Measurements from ENCODE around the gene SLC25A22.

The SLC25A22 gene

DNA sequence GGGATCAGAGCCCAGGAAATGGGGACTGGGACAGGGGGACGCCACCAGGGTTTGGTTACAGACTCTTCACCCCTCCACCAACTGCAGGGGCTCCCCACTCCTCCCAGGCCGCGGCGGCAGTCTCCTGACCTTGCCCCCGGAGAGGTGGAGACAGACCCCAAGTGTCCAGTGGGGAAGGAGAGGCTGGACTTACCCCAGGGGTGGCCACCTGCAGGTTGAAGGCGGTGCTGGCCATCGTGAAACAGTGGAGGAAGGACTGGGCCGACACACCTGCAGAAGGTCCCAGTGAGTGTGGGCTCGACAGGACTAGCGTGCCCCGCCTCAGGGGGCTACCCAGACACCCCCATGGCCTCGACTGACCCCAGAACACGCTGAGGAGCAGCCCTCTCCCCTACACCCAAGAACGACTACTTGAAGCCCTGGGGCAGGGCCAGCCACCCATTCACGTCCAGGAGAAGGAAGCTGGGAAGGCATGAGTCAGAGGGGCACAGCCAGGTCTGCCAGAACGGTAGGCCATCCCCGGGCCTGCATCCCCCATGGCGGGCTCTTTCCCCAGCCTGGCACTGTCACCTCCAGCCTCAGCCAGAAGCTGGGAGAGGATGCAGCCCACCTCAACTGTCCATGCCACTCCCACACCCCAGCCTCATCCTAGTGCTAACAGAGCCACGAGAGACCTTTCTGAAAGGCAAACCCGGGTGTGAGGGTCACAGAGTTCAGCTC, 23.0 kb downstream of the SLC25A22 start:
- DNase-seq (ENCODE audit: low read depth in 2 of 2, low spot score in 1 of 2) = no peak

DNA sequence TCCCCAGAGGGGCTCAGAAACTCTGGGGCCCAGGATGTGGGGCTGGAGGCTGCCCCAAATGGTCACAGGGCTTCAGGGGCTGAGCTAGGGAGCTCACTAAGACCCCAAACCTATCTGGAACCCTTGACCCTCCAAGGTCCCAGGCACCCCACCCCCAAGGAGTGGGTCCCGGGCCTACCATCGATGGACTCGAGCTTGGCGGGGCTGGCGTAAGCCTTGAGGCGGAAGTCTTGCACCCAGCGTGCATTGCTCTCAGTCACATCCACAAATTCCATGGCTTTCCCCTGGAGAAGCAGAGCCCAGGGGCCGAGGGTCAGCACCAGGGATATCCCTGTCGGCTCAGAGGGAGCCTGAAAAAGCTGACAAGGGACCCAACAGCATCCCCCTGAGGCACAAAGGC, 24.3 kb downstream of the SLC25A22 start:
- DNase-seq (ENCODE audit: low read depth in 2 of 2, low spot score in 1 of 2) = no peak

DNA sequence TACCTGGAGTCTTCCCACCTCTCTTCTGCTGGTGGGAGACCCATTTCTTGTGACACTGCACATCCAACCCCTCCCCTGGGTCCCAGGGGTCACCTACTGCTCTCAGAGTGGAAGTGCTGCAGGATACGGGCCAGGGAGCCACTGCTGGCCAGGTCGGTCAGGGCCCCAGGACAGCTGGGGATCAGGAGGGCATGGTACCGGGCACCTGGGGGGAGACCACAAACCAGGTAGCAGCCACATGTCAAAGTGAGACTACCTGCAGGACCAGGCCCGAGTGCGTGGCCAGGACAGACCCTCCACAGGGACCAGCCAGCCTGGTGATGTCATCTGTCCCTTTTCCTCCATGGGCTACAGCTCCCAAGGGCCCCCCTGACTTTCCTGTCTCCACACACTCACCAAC, 24.7 kb downstream of the SLC25A22 start:
- DNase-seq (ENCODE audit: low read depth in 2 of 2, low spot score in 1 of 2) = no peak

DNA sequence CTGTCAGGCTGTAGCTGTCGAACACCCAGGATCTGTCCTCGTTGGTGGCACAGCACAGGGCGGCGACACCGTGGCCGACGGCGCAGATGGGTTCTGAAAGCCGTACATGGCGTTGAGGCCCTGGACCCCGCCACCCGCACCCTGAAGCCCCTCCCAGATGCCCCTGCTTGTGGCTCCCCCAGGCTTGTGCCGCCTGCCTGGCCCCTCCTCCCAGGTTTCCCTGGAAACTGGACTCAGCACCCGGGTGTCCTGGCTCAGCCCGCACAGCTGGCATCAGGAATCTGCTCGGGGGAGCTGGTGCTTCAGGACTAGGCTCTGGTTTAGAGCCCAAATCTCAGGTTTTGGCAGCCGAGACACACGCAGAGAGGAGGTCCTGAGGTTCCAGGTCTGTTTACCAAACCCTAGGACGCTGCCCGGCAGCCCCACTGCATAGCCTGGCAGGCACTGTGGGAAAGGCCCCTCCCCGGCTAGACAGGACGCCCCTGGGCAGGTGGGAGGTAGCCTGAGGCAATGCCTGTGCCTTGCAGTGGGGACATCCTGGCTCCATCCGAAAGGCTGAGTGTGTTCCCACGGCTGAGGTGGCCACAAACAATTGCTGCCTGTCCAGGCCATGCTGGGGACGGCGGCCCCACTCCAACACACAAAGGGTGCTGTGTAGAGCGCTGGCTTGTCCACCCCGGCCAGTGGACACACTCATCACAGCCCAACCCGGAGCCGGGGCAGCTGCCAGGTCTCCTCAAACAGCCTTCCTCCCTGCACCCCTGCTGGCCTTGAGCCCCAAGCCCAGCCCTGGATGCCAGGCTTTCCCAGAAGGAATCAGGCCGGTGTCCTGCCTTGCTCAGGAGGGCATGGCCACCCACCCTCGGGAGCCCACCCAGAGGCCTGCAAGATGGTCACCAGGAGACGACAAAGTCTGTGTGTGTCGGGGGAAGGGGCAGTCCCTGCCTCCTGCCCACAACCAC, 25.4 kb downstream of the SLC25A22 start:
- DNase-seq (ENCODE audit: low read depth in 2 of 2, low spot score in 1 of 2) = no peak

DNA sequence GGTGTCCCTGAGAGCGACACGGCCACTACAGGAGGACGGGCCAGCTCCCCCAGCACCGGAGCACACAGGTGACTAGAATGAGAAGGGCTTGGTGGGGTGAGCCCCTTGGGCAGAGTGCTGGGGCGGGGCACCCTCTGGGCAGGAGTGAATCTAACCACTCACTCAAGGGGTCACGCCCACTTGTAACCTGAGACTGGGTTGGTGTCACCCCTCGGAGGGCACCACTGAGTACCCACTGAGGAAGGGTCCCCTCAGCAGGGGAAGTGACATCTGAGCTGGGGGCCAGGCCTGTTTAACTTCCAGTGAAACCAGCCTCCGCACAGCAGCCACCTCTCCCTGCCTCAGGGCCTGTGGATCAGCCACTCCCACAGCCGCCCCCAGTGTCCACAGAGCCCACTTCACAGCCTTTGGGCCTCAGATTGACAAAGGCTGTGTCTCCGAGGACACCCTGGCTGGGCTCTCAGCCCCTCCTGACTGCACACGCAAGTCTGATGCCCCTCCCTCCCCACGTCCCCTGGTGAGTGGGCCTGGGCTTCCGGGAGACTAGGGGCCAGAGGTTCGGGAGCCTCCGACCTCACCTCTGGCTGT, 26.4 kb downstream of the SLC25A22 start:
- no peak for DNase-seq (ENCODE audit: low read depth in 2 of 2, low spot score in 1 of 2)

DNA sequence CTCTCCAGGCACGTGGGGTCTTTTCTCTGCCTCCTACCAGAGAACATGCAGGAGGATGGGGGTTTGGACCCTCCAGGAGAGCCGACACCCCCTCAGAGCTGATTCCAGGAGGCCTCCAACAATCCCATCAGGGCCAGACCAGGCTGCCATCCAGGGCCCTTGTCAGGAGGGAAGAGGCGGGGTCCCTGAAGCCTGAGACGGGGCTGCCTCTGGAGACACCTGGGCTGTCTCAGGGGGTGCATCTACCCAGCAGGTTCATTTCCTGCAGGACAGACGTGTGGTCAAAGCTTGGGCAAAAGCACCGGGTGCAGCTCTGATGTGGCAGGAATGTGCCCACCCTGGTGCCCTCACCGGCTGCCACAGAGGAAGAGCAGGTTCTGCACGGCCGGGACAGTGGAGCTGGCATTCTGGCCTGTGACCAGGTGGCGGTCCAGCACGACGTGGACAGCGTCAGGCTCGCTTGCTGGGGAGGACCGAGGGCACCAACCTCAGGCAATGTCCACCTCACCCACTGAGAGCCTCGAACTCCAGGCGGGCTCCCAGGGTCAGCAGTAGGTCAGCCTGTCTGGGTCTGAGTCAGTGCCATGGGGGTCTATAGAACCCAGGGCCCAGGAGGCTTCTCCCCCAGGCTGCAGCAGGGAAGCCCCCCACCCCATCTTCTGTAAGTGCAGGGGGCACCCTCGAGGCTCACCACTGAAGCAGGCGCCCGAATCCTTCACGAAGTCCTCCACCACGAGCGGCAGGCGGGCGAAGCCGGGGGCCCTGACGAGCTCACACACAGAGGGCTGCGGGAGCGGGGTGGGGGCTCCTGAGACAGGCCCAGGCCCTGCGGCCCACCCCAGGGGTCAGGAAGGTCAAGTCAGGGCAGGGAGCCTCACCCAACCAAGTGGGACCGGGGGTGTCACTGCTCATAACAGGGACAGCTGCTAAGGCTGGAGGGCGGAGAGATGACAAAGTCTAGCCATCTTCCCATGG, 27.2 kb downstream of the SLC25A22 start:
- DNase-seq (ENCODE audit: low read depth in 2 of 2, low spot score in 1 of 2) = no peak

DNA sequence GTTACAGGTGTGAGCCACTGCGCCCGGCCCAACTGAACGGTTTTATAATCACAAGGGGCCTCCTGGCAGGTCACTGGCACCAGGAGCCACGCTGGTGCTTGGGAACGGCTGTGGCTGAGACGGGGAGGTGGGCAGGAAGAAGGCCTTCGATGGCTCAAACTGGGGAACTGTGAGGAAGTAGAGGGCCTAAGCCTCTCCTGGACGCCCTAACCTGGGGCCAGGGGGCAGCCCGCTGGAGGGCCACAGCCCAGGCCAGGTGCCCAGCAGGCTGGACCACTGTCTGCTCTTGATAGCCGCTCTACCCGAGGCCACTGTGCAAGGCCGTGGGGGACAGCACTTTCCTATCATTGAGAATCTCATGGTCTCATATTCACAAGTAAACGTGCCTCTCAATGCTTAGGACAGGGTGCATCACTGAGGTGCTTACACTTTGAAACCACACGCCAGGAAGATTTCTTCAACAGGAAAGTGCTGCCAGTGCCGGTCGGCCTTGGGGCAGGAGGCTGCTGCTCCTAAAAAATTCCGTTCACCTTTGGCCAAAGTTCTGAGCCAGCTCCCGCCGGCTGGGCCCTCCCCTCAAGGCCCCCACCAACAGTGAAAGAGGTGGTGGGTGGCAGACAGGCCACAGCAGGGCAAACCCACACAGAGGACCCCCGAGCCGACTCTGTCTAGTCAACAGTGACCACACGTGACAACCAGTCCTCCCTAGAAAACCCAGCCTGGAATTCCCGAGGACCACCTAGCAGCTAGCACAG, 28.0 kb downstream of the SLC25A22 start:
- DNase-seq (ENCODE audit: low read depth in 2 of 2, low spot score in 1 of 2) = no peak

DNA sequence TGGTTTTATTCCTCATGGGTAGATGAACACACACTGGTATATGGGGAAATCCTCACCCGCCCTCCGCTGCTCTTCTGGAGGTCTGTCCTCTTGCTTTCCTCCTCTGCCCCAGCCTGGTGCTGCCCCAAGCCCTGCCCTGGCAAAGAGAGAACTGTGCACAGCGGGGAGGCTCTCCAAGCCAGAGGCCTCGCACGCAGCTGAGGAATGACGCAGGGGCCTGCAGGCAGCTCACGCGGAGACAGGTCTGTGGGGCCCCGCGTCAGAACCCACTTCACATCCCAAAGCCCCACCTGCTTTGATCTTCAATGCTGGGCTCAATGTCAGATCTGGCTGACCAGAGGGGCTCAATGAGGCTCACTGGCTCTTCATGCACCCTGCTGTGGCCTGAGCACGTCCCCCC, 30.8 kb downstream of the SLC25A22 start:
- no peak for DNase-seq (ENCODE audit: low read depth in 2 of 2, low spot score in 1 of 2)

DNA sequence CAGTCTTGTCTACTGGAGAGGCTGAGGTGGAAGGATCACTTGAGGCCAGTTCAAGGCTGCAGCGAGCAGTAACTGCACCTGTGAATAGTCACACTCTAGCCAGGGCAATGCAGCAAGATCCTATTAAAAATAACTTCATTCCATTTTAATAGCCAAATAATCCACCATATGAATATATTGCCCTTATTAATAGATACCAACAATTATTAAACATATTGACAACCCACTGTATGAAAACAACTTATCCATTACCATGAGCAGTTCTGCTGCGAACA, 31.2 kb downstream of the SLC25A22 start:
- no peak for DNase-seq (ENCODE audit: low read depth in 2 of 2, low spot score in 1 of 2)

DNA sequence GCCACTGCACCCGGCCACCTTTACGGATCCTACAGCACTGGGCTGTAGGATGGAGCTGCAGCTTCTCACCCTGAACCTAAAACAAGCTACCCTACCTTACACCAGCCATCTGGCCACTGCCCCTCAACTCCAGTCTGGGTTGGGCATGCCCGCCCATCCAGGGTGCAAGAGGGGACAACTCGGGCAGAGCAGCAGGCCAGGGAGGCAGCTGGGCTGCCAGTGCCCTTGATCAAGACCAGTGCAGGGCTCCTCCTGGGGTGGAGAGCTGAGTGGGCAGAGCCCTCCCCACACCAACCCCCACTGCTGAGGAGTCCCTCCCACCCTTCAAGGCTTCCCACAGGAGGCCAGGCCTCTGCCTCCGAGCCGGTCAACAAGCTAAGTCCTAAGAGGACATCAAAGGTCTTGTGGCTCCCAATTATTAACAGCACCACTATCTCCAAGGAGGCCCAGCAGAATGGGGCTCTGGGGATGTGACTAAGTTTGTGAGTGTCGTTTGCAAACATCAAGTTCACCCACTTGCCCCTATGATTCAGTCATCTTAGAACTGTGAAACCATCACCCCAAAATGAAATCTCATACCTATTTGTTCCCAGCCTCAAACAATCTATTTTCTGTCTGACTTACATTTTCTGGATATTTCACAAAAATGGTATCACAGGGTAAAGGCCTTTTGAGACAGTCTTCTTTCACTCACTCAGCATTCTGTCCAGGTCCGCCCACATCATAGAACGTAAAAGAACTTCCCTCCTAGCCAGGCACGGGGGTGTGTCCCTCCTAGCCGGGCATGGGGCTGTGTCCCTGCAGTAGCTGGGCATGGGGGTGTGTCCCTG, 31.8 kb downstream of the SLC25A22 start:
- no peak for DNase-seq (ENCODE audit: low read depth in 2 of 2, low spot score in 1 of 2)

DNA sequence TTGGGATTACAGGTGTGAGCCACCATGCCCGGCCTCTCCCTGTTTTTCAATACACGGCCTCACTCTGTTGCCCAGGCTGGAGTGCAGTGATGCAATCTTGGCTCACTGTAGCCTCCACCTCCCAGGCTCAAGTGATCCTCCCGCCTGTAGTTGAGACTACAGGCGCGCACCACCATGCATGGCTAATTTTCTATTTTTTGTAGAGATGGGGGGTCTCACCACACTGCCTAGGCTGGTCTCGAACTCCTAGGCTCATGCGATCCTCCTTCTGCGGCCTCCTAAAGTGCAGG, 32.3 kb downstream of the SLC25A22 start:
- DNase-seq (ENCODE audit: low read depth in 2 of 2, low spot score in 1 of 2) = no peak

DNA sequence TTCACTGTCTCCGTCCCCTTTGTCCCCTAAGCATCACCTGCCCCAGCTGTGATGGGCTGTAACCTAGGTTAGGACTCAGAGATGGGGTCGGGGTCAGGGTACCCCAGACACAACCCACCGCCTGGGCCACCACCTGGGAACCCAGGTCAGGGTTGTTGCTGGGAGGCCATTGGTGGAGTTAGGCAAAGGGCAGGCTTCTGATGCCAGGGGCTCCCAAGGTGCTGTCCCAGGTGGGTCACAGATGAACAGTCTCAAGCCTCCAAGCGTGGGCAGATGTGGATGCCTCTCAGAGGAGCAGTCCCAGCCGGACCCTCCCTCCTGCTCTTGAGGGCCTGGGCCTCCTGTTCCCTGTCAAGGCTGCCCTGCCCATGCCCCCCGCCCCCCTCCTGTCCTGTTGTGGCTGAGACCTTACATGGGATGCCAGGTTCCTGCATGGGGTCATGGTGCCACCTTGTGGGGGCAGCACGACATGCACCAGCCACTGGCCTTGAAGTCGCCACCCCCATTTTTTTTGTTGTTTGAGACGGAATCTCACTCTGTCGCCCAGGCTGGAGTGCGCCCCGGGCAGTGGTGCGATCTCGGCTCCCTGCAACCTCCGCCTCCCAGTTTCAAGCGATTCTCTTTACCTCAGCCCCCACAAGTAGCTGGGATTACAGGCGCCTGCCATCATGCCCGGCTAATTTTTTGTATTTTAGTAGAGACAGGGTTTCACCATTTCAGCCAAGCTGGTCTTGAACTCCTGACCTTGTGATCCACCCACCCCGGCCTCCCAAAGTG, 32.9 kb downstream of the SLC25A22 start:
- DNase-seq (ENCODE audit: low read depth in 2 of 2, low spot score in 1 of 2) = peak in 1 of 2 donors; percentile 23

DNA sequence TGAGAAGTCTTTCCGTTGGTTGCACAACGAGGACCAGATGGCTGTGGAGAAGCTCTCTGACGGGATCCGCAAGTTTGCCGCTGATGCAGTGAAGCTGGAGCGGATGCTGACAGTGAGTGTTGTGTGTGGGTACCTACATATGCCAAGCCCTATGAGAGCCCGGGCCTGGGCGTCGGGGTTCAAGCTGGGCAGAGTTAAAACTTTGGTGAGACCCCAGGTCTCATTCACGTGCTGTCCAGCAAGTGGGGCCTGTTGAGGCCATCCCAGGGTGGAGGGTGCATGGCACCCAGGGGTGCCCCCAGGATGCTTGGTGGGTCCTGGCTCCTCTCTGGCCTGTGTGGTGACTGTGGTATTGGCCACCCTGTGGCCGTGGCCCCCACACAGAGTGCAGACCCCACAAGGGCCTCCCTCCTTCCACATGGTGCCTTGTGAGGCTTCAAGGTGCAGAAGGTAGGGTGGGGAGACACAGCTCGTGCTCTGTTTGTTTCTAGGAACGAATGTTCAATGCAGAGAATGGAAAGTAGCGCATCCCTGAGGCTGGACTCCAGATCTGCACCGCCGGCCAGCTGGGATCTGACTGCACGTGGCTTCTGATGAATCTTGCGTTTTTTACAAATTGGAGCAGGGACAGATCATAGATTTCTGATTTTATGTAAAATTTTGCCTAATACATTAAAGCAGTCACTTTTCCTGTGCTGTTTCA, 33.6 kb downstream of the SLC25A22 start:
- no peak for DNase-seq (ENCODE audit: low read depth in 2 of 2, low spot score in 1 of 2)

DNA sequence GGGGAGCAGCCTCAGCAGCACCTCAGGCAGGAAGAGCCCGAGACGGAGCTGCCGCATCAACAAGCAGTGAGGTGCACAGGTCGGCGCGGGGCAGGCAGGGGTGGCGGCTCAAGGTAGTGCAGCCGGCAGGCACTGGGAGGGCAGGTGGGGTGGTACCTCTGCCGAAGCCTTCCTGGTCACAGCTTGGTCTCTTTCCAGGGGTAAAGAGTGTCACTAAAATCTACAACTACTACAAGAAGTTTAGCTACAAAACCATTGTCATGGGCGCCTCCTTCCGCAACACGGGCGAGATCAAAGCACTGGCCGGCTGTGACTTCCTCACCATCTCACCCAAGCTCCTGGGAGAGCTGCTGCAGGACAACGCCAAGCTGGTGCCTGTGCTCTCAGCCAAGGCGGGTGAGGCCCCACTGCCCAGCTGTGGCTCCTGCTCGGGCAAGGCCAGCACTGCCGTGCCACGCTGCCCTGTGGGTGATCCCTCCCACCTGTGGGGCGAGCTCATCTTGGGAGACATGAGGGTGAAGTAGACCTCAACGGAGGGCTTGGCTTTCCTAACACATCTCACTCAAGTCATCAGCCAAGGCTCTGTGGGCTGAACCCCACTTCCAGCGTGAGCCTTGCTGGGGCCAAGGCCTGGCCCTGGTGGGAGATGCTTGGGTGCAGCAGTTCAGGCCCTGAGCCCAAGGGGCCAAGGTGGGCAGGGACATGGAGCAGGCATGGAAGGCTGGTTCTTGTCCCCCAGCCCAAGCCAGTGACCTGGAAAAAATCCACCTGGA, 34.3 kb downstream of the SLC25A22 start:
- no peak for DNase-seq (ENCODE audit: low read depth in 2 of 2, low spot score in 1 of 2)

DNA sequence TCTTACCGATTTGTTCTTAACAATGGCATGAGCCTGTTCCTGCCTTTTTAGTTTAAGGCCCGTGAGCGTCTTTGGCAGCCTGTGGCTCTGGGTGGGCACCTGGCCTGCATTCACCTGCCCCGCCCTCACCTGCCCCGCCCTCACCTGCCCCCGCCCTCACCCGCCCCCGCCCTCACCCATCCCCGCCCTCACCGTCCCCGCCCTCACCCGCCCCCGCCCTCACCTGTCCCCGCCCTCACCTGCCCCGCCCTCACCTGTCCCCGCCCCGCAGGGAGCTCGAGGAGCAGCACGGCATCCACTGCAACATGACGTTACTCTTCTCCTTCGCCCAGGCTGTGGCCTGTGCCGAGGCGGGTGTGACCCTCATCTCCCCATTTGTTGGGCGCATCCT, 35.0 kb downstream of the SLC25A22 start:
- no peak for DNase-seq (ENCODE audit: low read depth in 2 of 2, low spot score in 1 of 2)

DNA sequence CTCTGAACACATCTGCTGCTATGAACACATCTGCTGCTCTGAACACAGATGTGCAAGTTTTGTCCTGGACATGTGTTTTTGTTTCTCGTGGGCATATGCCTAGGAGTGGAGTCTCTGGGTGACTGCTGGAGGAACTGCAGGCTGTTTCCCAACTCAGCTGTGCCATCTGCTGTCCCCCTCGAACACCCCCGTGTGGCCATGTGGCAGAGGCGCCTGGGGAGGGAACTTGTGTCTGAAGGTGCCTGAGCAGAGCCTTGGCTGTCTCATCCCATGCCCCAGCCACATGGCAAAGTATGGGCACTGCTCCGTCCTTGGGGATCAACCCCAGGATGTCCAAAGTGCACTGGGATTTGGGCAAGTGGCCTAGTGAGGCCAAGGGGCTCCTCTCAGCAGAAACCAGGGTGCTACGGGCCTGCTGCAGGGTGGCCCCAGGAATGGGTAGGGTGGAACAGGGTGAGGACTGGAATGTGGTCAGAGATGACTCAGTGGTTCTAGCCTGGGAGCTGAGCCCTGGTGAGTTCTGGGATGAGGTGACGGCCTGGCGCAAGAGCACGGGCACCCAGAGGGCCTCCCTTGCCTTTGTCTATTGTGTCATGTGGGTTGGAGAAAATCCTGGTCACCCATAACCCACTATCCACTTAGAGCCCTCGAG, 35.5 kb downstream of the SLC25A22 start:
- no peak for DNase-seq (ENCODE audit: low read depth in 2 of 2, low spot score in 1 of 2)

DNA sequence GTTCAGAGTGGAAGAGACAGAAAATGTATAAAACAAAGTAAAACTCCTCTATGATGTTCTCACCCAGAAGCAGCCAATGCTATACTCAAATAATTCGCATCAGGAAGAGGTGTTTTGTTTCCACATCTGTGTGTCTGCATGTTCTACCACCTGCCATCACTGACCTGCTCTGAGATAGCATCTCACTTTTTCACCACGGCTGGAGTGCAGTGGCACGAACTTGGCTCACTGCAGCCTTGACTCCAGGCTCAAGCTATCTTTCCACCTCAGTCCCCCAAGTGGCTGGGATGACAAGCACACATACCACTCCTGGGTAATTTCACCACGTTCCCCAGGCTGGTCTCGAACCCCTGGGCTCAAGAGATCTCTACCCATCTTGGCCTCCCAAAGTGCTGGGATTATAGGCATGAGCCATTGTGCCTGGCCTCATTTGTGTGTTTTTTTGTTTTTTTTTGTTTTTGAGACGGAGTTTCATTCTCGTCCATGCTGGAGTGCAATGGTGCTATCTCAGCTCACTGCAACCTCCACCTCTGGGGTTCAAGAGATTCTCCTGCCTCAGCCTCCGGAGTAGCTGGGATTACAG, 36.5 kb downstream of the SLC25A22 start:
- DNase-seq (ENCODE audit: low read depth in 2 of 2, low spot score in 1 of 2) = no peak

All from stimulated activated CD8-positive, alpha-beta memory T cell treated with anti-CD3 and anti-CD28 coated beads, Interleukin-4, amount 100 ng/mL, for 4 hours (primary cell).